Measurements from ENCODE around the gene CDC42EP4. TPM values are rescaled to one million over a fixed set of nuclear protein-coding genes. Genes with fewer than 3 reads are reported as not detected.

The CDC42EP4 gene, protein sequence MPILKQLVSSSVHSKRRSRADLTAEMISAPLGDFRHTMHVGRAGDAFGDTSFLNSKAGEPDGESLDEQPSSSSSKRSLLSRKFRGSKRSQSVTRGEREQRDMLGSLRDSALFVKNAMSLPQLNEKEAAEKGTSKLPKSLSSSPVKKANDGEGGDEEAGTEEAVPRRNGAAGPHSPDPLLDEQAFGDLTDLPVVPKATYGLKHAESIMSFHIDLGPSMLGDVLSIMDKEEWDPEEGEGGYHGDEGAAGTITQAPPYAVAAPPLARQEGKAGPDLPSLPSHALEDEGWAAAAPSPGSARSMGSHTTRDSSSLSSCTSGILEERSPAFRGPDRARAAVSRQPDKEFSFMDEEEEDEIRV
- 10 to 100 TPM; 35.8 to 57.0 (median 47.1) TPM for total RNA-seq

DNA sequence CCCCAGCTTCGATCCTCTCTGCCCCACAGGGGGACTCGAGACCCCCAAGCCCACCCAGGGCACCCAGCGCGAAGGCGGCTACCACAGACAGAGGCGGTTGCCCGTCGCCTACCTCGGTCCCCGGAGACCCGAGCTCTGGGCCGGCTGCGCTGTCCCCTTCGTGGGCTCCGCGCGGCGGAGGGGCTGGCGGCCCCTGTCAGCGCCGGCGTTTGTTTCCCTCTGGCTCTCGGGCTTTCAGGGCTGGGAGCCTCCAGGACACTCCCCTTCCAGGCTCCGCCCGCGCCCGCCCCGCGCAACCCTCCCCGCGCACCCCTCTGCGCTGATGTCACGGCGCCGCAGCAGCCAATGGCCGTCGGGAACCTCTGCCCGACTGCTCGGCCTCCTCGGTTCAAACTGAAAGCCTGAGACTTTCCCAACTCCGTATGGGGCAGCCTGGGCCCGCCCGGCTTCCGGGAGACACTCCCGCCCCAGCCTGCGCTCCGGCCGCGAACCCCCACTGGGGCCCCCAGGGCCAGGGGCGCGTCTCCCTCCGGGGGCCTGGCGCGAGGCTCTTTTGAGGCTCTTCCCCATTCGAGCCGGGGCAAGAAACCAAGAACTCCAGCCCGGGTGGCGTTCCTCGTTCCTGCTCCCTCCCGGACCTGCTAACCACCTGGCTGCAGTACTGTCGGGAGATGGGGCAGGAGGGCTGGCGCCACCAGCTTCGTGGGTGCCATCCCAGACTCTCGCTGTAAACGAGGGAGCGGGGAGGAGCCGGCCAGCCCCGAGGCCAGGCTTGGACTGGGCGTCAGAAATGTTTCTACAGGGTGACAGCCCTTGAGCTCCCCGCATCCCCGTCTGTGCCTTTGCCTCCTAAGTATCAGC lies at the start of gene CDC42EP4:
Gene CDC42EP4, minus strand, starts transcription at position 221 of the 861 bp plus-strand sequence. CDS start 25,501 bp downstream, outside the sequence.
- Histone ChIP-seq H3K9me3 (no peaks in the 10 kb centered on the region), H3K27ac (peak within 1 kb of the TSS; percentile 92 to 100 (median 98)), H3K36me3 (no peaks in the 10 kb centered on the region), H3K4me1 (peaks cover 19 to 33% of the 10 kb centered on the region in 2 donors), H3K4me3 (peak within 1 kb of the TSS; percentile 82 to 100 (median 94)), H3K27me3 (no peaks in the 10 kb centered on the region)
- intact Hi-C loops (cut with DNase I; ENCODE audit: low total_unique reads) = loop anchor here (1.0 to 2.0 kb wide), 4 partner anchors 19 to 119 kb away; partner anchors contain the start of gene COG1
- TF ChIP-seq CTCF (IDR thresholded peaks at IDR 0.05 in 4 of 5, conservative IDR thresholded peaks at IDR 0.05 in 1 of 5) (no peak), POLR2A (IDR thresholded peaks at IDR 0.05) (peak; percentile 97 to 98)
- DNase-seq (peak; percentile 92 to 94), ATAC-seq (peak; percentile 80 to 83)
- in situ Hi-C loops (cut with MboI; ENCODE audit: low sequenced_read_pairs in 4 of 4) = loop anchor here in 1 of 4 donors (10.0 kb wide), 1 partner anchor 57 kb away; no protein-coding TSS in a partner anchor

DNA sequence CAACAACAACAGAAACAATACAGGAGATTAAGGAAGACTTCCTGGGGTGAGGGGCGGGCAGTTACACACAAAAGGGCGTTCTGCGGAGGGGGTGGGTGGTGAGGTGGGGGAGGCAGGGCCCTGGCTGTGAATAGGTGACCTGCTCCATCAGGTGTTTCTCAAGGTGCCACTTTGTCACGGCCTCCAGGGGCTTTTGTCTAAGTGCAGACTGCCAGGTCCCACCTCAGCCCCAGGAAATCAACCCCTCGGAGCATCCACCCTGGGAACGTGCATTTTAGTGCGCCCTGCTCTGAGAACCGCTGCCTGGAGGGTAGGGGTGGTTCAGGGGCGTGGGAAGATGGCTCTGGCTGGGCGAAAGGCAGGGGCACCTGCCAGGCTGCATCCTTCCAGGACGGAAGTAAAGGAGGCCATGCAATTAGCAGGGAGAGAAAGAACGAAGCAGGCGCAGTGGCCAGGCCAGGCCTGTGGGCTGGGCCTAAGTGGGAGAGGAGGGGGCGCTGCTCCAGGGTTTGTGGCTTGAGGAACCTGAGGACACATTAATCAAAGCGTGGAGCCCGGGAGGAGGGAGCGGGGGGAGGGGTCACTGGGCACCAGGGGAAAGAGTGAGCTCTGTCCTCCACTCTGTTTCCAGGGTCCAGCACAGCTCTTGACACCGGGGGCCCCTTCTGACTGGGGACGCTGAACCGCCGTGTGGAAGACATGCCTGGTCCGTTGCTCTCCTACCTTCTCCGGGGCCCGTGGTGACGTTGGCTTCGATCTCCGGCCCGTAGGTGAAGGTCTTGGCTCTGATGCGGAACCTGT lies 49.4 kb upstream of the CDC42EP4 start:
- TF ChIP-seq POLR2A (IDR thresholded peaks at IDR 0.05) (no peak), CTCF (IDR thresholded peaks at IDR 0.05 in 4 of 5, conservative IDR thresholded peaks at IDR 0.05 in 1 of 5) (no peak)
- H3K27ac ChIP-seq = no peak overlapping the region
- H3K27me3 ChIP-seq = no peaks in the 10 kb centered on the region
- H3K36me3 ChIP-seq = no peaks in the 10 kb centered on the region
- ATAC-seq (no peak), DNase-seq (no peak)
- H3K9me3 ChIP-seq = no peaks in the 10 kb centered on the region
- in situ Hi-C loops (cut with MboI; ENCODE audit: low sequenced_read_pairs in 4 of 4) (loop anchor here in 3 of 4 donors (25.0 kb wide), 1 partner anchor 624 kb away; no protein-coding TSS in a partner anchor), intact Hi-C loops (cut with DNase I; ENCODE audit: low total_unique reads) (no loop called here)
- H3K4me3 ChIP-seq = no peak overlapping the region
- H3K4me1 ChIP-seq = peaks cover 9 to 29% of the 10 kb centered on the region in 2 donors

- peak; percentile 81 to 86 for DNase-seq
- H3K27ac ChIP-seq = peak overlapping the region in 1 of 4 donors; percentile 68
Observed at GRCh38 chr17:73359987-73360410, 48.2 kb upstream of the CDC42EP4 start.

GRCh38 chr17:73359352-73359751 lies 47.6 kb upstream of the CDC42EP4 start:
- Histone ChIP-seq H3K4me3 (no peak overlapping the region), H3K27me3 (no peaks in the 10 kb centered on the region), H3K9me3 (no peaks in the 10 kb centered on the region), H3K36me3 (no peaks in the 10 kb centered on the region), H3K27ac (peak overlapping the region in 1 of 4 donors; percentile 64), H3K4me1 (peaks cover 5 to 23% of the 10 kb centered on the region in 2 donors)
- ATAC-seq (no peak), DNase-seq (no peak)
- in situ Hi-C loops (cut with MboI; ENCODE audit: low sequenced_read_pairs in 4 of 4) = loop anchor here in 3 of 4 donors (25.0 kb wide), 1 partner anchor 622 kb away; no protein-coding TSS in a partner anchor
- intact Hi-C loops (cut with DNase I; ENCODE audit: low total_unique reads) = no loop called here
- TF ChIP-seq CTCF (IDR thresholded peaks at IDR 0.05 in 4 of 5, conservative IDR thresholded peaks at IDR 0.05 in 1 of 5) (no peak), POLR2A (IDR thresholded peaks at IDR 0.05) (no peak)

More at GRCh38 chr17:73359987-73360410, 48.2 kb upstream of the CDC42EP4 start:
- no peak for TF ChIP-seq POLR2A (IDR thresholded peaks at IDR 0.05)
- in situ Hi-C loops (cut with MboI; ENCODE audit: low sequenced_read_pairs in 4 of 4) (loop anchor here in 3 of 4 donors (25.0 kb wide), 1 partner anchor 623 kb away; no protein-coding TSS in a partner anchor), intact Hi-C loops (cut with DNase I; ENCODE audit: low total_unique reads) (no loop called here)
- H3K4me1 ChIP-seq = peaks cover 5 to 27% of the 10 kb centered on the region in 2 donors
- H3K36me3 ChIP-seq = no peaks in the 10 kb centered on the region
- H3K9me3 ChIP-seq = no peaks in the 10 kb centered on the region
- H3K27me3 ChIP-seq = no peaks in the 10 kb centered on the region
- H3K4me3 ChIP-seq = no peak overlapping the region
- peak; percentile 85 to 87 for ATAC-seq
